PC-9 (cell line): Measurements from ENCODE around the gene ARHGEF39.

ENCODE experiments used
- CTCF ChIP-seq: fragments of 200-600 bp; sonication (generic); conservative IDR thresholded peaks from 2 replicates; pipeline ENCODE4 v1.6.1; 2017; ENCODE audit warnings: mixed run types, antibody characterized with exemption, mild to moderate bottlenecking, moderate library complexity
- EZH2 ChIP-seq: fragments of 200-600 bp; sonication (generic); IDR thresholded peaks from 2 replicates; pipeline ENCODE4 v1.8.0; 2017; ENCODE audit warnings: antibody characterized with exemption, low read depth

DNA sequence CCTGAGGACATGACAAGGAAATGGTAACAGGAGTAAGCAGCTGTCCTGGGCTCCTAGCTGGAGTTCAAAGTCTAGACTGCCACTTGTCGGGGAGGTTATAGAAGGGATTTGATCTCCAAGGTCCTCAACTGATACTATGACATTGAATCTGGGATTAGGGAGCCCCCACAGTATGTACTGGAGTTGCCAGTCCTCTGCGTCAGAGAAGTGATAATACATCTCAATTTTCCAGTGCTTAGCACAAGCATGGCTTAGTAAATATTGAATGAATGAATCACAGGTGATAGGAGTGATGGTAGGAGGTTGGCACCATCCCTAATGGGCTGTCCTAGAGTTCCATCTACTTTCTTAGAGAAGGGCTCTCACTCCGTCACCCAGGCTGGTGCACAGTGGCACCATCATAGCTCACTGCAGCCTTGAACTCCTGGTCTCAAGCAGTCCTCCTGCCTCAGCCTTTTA lies 31.0 kb upstream of the ARHGEF39 start:
- no peak for TF ChIP-seq CTCF
- TF ChIP-seq EZH2, result no peak
